ENCODE results near the gene LAIR1.

DNA sequence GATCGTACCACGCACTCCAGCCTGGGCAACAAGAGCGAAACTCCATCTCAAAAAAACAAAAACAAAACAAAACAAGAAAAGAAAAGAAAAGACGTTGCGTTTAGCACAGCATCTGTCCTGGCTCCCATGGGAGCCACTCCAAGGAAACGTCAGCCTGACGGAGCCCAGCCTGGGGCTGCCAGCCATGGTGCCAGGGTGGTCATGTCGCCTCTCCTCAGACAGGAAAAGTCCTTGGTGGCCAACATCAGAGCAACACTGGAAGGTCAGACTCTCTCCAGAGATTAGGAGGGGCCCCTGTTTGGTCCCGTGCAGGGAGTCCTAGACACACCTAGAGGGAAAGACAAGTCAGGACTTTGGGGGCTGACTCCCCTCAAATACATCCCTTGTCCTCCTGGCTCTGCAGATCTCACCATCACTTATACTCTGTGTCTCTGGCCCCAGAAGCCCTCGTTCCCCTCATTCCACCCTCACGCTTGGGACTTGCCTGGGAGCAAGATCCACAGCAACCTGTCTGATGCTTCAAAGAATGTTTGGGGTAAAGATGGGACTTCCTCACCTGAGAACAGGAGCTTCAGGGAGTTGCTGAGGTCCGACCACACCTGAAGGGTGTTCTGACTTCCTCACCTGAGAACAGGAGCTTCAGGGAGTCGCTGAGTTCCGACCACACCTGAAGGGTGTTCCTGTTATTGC, 35.1 kb downstream of the LAIR1 start:
- TF ChIP-seq CTCF (IDR thresholded peaks at IDR 0.05) (no peak), POLR2A (IDR thresholded peaks at IDR 0.05) (no peak)
